DMS153 (cell line): ENCODE data around the gene SRGAP3.

ENCODE experiments used
- DNase-seq: peaks from one replicate; lab custom pipeline; 2025; lab: John Stamatoyannopoulos, UW

Gene SRGAP3

GRCh38 chr3:9143184-9143583 is 106.3 kb downstream of the SRGAP3 start:
- no peak for DNase-seq

DNA sequence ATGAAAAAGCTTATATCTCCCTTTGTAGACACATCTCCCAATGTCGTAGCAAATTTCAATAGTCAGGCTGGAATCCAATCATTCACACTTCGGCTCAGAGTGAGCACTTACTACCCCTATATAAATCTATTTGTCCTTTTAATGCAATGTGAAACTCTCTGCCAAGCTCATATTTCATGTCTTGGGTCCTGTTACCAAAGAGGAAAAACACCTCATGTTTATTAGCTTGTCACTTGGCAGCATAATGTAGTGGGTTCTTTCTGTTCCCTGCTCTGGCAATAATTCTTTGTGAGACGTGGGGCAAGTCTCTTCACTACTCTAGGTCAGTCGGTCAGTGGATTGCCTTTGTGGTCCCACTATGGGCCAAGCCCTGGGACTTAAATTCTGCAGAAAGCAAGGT is 107.1 kb downstream of the SRGAP3 start:
- peak; percentile 36 for DNase-seq

GRCh38 chr3:9141928-9142289 is 107.5 kb downstream of the SRGAP3 start:
- DNase-seq, result no peak

DNA sequence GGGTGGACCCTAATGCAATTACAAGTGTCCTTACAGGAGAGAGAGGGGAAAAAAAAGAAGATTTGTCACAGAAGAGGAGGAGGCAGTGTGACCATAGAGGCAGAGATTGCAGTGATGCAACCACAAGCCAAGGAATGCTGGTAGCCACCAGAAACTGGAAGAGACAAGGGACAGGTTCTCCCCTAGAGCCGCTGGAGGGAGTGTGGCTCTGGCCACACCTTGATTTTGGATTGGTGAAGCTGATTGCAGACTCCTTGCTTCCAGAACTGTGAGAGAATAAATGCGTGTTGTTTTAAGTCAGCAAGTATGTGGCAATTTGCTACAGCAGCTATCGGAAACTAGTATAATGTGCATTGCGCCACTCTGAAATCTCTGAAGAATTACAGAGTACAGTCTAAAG is 110.1 kb downstream of the SRGAP3 start:
- no peak for DNase-seq

- DNase-seq, result no peak
Measured at GRCh38 chr3:9137676-9138075, 111.8 kb downstream of the SRGAP3 start.

GRCh38 chr3:9136746-9137465 is 112.5 kb downstream of the SRGAP3 start:
- no peak for DNase-seq

GRCh38 chr3:9135930-9136525 is 113.4 kb downstream of the SRGAP3 start:
- no peak for DNase-seq

DNA sequence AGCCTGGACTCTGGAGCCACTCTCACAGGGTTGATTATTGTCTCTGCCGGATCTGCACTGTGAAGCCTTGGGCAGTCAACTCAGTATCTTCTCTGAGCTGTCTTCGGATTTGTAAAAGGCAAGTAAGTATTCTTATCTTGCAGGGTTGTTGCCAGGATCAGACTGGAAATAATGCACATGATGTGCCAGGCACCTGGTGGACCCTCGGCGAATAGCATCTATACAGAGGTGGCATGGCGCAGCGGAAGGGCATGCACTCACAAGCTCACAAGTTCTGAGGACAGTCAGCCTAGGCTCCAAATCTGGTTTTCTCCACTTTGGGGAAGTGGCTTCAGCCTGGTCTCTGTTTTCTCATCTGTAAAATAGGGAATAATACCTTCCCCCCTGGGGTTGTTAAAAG is 113.9 kb downstream of the SRGAP3 start:
- DNase-seq, result no peak

- no peak for DNase-seq
Measured at GRCh38 chr3:9133656-9134055, 115.8 kb downstream of the SRGAP3 start.

GRCh38 chr3:9130345-9131305 is 118.8 kb downstream of the SRGAP3 start:
- DNase-seq, result no peak

DNA sequence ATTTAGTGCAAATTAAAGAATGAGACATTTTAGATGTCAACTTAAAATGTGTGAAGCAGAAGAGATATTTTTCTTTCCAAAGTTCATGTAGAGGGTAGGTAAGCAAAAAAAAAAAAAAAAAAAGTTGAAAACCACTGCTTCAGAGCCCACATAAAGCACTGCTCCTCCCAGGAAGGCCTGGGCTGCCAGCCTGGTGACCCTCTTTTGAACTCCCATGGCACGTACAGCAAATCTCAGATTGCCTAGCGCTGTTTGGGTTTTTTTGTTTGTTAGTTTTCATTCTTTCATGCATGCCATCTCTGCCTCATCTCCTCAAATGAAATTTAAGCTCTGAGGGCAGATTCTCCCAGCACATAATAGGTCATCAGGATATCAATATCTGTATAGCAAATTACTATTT is 120.1 kb downstream of the SRGAP3 start:
- no peak for DNase-seq

- DNase-seq, result no peak
Measured at GRCh38 chr3:9125278-9125951, 124.0 kb downstream of the SRGAP3 start.

DNA sequence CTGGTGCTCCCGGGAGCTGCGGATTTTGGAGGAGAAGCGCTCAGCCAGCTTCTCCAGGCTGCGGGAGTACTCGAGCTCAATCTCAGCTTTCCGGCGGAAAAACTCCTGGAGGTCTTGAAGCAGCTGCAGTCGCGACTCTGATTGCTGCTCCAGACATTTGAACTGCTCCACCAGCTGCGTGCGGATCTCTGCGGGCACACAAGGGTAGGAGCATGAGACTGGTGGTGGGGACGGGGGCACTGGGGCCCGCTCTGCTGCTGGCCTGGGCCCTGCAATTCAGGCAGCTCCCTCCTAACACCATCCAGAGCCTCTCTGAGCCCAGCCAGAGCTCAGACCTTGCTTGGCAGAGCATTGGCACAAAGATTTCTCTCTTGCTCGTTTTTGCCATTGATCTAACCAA is 124.7 kb downstream of the SRGAP3 start:
- no peak for DNase-seq

DNA sequence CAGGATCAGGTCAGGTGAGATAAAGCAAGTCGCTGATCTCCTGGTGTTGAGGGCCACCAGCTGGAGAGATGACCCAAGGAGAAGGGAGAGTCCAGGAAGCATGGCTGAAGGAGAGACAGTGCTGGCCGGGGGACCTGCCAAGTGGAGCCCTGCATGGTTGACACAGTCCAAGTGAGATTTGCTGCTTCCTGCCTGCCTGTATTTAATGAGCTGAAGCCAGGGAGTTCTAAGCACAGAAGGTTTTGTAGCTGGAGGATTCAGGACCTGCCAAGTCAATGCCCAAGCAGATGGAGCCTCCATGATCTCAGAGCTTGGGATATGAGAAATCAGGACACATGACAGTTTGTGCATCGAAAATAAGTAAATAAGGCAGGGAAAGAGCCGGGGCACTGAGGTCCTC is 125.6 kb downstream of the SRGAP3 start:
- no peak for DNase-seq

DNA sequence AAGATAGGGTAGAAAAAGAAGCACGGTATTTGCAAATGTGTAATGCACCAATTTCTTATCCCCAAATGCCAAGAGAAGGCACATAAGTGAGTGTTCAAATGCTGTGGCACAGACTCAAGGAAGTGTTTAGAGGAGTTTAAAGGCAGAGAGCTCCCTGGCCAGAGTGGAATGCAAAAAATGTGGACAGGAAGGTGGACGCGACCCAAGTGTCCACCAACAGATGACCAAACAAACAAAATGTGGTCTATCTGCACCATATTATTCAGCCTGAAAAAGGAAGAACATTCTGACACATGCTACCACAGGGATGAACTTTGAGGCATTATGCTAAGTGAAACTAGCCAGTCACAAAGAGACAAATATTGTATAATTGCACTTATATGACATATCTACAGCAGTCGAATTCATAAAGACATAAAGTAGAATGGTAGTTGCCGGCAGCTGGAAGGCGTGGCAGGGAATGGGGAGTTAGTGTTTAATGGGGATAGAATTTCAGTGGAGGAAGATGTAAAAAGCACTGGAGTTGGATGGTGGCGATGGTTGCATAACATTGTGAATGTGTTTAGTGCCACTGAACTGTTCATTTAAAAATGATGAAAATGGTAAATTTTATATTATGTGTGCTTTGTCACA is 126.6 kb downstream of the SRGAP3 start:
- DNase-seq, result no peak

- DNase-seq, result no peak
Measured at GRCh38 chr3:9121366-9122001, 128.0 kb downstream of the SRGAP3 start.

DNA sequence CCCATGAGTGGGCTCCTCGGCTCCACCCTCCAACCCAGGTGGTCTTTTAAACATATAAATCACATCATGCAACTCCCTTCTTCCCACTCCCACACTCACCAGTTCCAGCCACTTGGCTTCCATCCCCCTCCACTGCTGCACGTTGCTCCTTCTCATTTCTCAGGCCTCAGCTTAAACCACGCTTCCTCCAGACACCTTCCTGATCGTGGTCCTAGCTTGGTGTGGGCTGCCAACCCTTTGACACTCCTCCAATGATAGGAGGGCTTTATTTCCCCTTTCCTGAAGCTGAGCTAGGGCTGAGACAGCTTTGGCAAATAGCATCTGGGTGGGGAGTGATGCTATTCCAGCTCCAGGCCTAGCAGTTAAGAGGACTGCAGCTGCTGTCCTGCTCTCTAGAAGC is 130.1 kb downstream of the SRGAP3 start:
- no peak for DNase-seq

GRCh38 chr3:9118222-9118621 is 131.2 kb downstream of the SRGAP3 start:
- DNase-seq, result no peak

DNA sequence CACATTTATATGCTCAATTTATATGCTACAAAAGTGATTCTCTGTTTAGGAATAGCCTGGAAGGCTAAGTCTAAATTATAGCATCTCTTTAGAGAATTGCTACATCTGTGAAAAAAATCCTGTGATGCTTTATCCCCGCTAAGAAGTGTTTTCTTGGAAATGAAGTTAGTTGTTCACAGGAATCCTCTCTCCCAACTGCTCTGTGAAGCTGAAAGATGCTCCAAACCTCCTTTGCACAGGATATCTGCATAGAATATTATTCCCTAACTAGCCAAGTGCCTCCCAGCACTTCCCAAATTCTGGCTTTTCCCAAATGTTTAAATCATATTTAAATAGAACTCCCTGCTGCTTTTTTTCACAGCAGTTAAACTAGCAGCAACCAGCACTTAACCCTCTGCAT is 132.2 kb downstream of the SRGAP3 start:
- no peak for DNase-seq

DNA sequence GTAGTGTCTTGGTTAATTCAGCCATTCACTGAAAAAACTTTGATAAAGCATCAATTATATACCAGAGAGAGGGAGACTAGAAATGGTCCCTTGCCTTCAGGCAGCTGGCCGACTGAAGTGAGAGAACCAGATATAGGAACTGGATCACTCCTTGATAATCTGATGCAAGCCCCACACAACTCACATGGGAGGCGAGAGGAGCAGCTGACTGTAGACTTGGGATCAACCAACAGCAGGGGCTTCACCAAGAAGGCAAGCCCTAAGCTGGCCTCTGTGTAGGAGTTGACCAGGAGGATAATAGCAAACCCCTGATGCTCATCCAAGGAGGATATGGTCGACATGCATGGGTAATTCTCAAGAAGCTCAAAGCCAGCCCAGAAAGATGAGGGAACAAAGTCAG is 133.1 kb downstream of the SRGAP3 start:
- no peak for DNase-seq

- DNase-seq, result no peak
Measured at GRCh38 chr3:9115336-9115735, 134.1 kb downstream of the SRGAP3 start.
